Measurements from ENCODE around the gene VASN.
A peak's percentile ranks its signal among the peaks of the same experiment; 100 is the strongest.

VASN gene

GRCh38 chr16:4409081-4409932 is 37.7 kb downstream of the VASN start:
- no peak overlapping the region for H3K4me3 ChIP-seq (ENCODE audit: low read depth, low read length)
- no peak for TF ChIP-seq CTCF (IDR thresholded peaks at IDR 0.05; ENCODE audit: control insufficient read depth, extremely low read depth, insufficient read depth)
- DNase-seq (ENCODE audit: low read depth): no peak

GRCh38 chr16:4410335-4411075 is 38.9 kb downstream of the VASN start:
- TF ChIP-seq CTCF (IDR thresholded peaks at IDR 0.05; ENCODE audit: control insufficient read depth, extremely low read depth, insufficient read depth): no peak
- peak; percentile 90 for DNase-seq (ENCODE audit: low read depth)
- no peak overlapping the region for H3K4me3 ChIP-seq (ENCODE audit: low read depth, low read length)

GRCh38 chr16:4411684-4412083 is 40.0 kb downstream of the VASN start:
- no peak for TF ChIP-seq CTCF (IDR thresholded peaks at IDR 0.05; ENCODE audit: control insufficient read depth, extremely low read depth, insufficient read depth)
- DNase-seq (ENCODE audit: low read depth): no peak
- H3K4me3 ChIP-seq (ENCODE audit: low read depth, low read length): no peak overlapping the region

GRCh38 chr16:4412159-4412558 is 40.5 kb downstream of the VASN start:
- TF ChIP-seq CTCF (IDR thresholded peaks at IDR 0.05; ENCODE audit: control insufficient read depth, extremely low read depth, insufficient read depth): no peak
- no peak overlapping the region for H3K4me3 ChIP-seq (ENCODE audit: low read depth, low read length)
- DNase-seq (ENCODE audit: low read depth): no peak

GRCh38 chr16:4412854-4413253 is 41.2 kb downstream of the VASN start:
- DNase-seq (ENCODE audit: low read depth): no peak
- H3K4me3 ChIP-seq (ENCODE audit: low read depth, low read length): no peak overlapping the region
- no peak for TF ChIP-seq CTCF (IDR thresholded peaks at IDR 0.05; ENCODE audit: control insufficient read depth, extremely low read depth, insufficient read depth)

- DNase-seq (ENCODE audit: low read depth): no peak
- no peak overlapping the region for H3K4me3 ChIP-seq (ENCODE audit: low read depth, low read length)
- TF ChIP-seq CTCF (IDR thresholded peaks at IDR 0.05; ENCODE audit: control insufficient read depth, extremely low read depth, insufficient read depth): no peak
Observed at GRCh38 chr16:4414187-4414917, 42.7 kb downstream of the VASN start.

Data from LNCaP clone FGC (cell line).